ENCODE data around the gene FAM124B. TPM values are rescaled to one million over a fixed set of nuclear protein-coding genes. Genes with fewer than 3 reads are reported as not detected.
A peak's percentile ranks its signal among the peaks of the same experiment; 100 is the strongest.

Gene FAM124B
- total and polyA plus RNA-seq, 2 of the 8 experiments (the other 6 are each of a cell fraction or from before 2014, with no cell fraction given) = 2.1 to 2.6 TPM

DNA sequence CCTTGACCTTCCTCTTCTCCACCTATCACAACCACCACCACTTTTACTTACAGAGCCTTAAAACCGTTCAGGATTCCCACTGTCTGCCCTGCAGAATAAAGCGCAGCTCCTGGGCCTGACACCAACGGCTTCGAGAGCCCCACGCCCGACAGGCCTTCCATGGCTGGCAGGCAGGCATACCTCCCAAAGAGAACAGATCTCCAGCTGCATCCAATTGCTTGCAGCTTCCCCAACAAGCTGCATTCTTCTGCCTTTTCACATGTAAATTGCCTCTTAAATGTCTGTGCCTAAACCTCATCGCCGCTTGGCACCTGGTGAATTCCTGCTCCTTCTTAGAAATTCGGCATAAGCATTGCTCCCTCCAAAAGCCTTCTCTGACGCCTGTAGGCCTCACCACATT lies 31.5 kb upstream of the FAM124B start (continued):
- TF ChIP-seq, protein P1, sequence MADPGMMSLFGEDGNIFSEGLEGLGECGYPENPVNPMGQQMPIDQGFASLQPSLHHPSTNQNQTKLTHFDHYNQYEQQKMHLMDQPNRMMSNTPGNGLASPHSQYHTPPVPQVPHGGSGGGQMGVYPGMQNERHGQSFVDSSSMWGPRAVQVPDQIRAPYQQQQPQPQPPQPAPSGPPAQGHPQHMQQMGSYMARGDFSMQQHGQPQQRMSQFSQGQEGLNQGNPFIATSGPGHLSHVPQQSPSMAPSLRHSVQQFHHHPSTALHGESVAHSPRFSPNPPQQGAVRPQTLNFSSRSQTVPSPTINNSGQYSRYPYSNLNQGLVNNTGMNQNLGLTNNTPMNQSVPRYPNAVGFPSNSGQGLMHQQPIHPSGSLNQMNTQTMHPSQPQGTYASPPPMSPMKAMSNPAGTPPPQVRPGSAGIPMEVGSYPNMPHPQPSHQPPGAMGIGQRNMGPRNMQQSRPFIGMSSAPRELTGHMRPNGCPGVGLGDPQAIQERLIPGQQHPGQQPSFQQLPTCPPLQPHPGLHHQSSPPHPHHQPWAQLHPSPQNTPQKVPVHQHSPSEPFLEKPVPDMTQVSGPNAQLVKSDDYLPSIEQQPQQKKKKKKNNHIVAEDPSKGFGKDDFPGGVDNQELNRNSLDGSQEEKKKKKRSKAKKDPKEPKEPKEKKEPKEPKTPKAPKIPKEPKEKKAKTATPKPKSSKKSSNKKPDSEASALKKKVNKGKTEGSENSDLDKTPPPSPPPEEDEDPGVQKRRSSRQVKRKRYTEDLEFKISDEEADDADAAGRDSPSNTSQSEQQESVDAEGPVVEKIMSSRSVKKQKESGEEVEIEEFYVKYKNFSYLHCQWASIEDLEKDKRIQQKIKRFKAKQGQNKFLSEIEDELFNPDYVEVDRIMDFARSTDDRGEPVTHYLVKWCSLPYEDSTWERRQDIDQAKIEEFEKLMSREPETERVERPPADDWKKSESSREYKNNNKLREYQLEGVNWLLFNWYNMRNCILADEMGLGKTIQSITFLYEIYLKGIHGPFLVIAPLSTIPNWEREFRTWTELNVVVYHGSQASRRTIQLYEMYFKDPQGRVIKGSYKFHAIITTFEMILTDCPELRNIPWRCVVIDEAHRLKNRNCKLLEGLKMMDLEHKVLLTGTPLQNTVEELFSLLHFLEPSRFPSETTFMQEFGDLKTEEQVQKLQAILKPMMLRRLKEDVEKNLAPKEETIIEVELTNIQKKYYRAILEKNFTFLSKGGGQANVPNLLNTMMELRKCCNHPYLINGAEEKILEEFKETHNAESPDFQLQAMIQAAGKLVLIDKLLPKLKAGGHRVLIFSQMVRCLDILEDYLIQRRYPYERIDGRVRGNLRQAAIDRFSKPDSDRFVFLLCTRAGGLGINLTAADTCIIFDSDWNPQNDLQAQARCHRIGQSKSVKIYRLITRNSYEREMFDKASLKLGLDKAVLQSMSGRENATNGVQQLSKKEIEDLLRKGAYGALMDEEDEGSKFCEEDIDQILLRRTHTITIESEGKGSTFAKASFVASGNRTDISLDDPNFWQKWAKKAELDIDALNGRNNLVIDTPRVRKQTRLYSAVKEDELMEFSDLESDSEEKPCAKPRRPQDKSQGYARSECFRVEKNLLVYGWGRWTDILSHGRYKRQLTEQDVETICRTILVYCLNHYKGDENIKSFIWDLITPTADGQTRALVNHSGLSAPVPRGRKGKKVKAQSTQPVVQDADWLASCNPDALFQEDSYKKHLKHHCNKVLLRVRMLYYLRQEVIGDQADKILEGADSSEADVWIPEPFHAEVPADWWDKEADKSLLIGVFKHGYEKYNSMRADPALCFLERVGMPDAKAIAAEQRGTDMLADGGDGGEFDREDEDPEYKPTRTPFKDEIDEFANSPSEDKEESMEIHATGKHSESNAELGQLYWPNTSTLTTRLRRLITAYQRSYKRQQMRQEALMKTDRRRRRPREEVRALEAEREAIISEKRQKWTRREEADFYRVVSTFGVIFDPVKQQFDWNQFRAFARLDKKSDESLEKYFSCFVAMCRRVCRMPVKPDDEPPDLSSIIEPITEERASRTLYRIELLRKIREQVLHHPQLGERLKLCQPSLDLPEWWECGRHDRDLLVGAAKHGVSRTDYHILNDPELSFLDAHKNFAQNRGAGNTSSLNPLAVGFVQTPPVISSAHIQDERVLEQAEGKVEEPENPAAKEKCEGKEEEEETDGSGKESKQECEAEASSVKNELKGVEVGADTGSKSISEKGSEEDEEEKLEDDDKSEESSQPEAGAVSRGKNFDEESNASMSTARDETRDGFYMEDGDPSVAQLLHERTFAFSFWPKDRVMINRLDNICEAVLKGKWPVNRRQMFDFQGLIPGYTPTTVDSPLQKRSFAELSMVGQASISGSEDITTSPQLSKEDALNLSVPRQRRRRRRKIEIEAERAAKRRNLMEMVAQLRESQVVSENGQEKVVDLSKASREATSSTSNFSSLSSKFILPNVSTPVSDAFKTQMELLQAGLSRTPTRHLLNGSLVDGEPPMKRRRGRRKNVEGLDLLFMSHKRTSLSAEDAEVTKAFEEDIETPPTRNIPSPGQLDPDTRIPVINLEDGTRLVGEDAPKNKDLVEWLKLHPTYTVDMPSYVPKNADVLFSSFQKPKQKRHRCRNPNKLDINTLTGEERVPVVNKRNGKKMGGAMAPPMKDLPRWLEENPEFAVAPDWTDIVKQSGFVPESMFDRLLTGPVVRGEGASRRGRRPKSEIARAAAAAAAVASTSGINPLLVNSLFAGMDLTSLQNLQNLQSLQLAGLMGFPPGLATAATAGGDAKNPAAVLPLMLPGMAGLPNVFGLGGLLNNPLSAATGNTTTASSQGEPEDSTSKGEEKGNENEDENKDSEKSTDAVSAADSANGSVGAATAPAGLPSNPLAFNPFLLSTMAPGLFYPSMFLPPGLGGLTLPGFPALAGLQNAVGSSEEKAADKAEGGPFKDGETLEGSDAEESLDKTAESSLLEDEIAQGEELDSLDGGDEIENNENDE (IDR thresholded peaks at IDR 0.05; ENCODE audit: insufficient replicate concordance, low read length) = peak; percentile 25
- TF ChIP-seq BRCA1 (IDR thresholded peaks at IDR 0.05; ENCODE audit: low read depth, low read length) = no peak
- TF ChIP-seq RXRA (IDR thresholded peaks at IDR 0.05; ENCODE audit: insufficient read depth, low read depth, low read length) = no peak

Data from H1 (cell line).